PC-9 (cell line): Measurements from ENCODE around the gene MRM3. TPM values are rescaled to one million over a fixed set of nuclear protein-coding genes. Genes with fewer than 3 reads are reported as not detected.

Source experiments
- BruUV-seq: library from RNA; stranded (reverse); fragments of 400-500 nt; replicated peaks from 2 replicates; lab custom pipeline; 2021; lab: Mats Ljungman, UMichigan
- CTCF ChIA-PET: fragments of 300-600 bp; sonication (Branson Sonifier 250); formaldehyde crosslinking; loops from one replicate; lab custom pipeline; 2022; ENCODE audit warnings: antibody characterized with exemption; lab: Charles Lee
- POLR2A ChIA-PET: fragments of 300-600 bp; sonication (Branson Sonifier 250); formaldehyde crosslinking; loops from one replicate; lab custom pipeline; 2022; ENCODE audit warnings: antibody characterized with exemption; ENCODE audit not compliant: unreplicated experiment; lab: Charles Lee
- DNase-seq, 2 experiments: peaks; one replicate each; pipeline versions ENCODE4 v3.0.0 to v3.0.0-alpha.2; 2015 to 2022; ENCODE audit warnings: mixed read lengths in 1 of 2
- H2AFZ ChIP-seq: fragments of 200-600 bp; sonication (generic); 2 replicates; pipeline ENCODE4 v1.8.1; 2017; ENCODE audit warnings: antibody characterized with exemption
- H3F3A ChIP-seq: fragments of 200-600 bp; sonication (generic); 2 replicates; pipeline ENCODE4 v1.8.1; 2017; ENCODE audit warnings: antibody characterized with exemption, mild to moderate bottlenecking, low read depth; ENCODE audit not compliant: insufficient read depth
- H3K27ac ChIP-seq: fragments of 200-600 bp; sonication (generic); 2 replicates; pipeline ENCODE4 v1.6.1; 2016; ENCODE audit warnings: mixed run types
- H3K27me3 ChIP-seq: fragments of 200-600 bp; sonication (generic); 2 replicates; pipeline ENCODE4 v1.6.1; 2016; ENCODE audit warnings: low read depth, mixed run types; ENCODE audit not compliant: insufficient read depth
- H3K36me3 ChIP-seq: fragments of 200-600 bp; sonication (generic); 2 replicates; pipeline ENCODE4 v1.6.1; 2016; ENCODE audit warnings: low read depth, mixed run types
- H3K4me1 ChIP-seq: fragments of 200-600 bp; sonication (generic); replicated peaks from 2 replicates; pipeline ENCODE4 v1.6.1; 2016; ENCODE audit warnings: mixed run types; ENCODE audit not compliant: insufficient read depth
- H3K4me2 ChIP-seq: fragments of 200-600 bp; sonication (generic); 2 replicates; pipeline ENCODE4 v1.6.1; 2017; ENCODE audit warnings: mixed run types
- H3K4me3 ChIP-seq: fragments of 200-600 bp; sonication (generic); 2 replicates; pipeline ENCODE4 v1.6.1; 2016; ENCODE audit warnings: mixed run types
- H3K79me2 ChIP-seq: fragments of 200-600 bp; sonication (generic); 2 replicates; pipeline ENCODE4 v1.6.1; 2017; ENCODE audit warnings: low read depth, mixed run types
- H3K9me2 ChIP-seq: fragments of 200-600 bp; sonication (generic); 2 replicates; pipeline ENCODE4 v1.8.1; 2017; ENCODE audit warnings: mild to moderate bottlenecking; ENCODE audit not compliant: insufficient read depth
- H3K9me3 ChIP-seq: fragments of 200-600 bp; sonication (generic); 2 replicates; pipeline ENCODE4 v1.8.1; 2016; ENCODE audit warnings: low read depth; ENCODE audit not compliant: insufficient read depth
- H4K20me1 ChIP-seq: fragments of 200-600 bp; sonication (generic); 2 replicates; pipeline ENCODE4 v1.8.1; 2017; ENCODE audit not compliant: insufficient read depth
- EZH2 ChIP-seq: fragments of 200-600 bp; sonication (generic); IDR thresholded peaks from 2 replicates; pipeline ENCODE4 v1.8.0; 2017; ENCODE audit warnings: antibody characterized with exemption, low read depth
- intact Hi-C: fragments of 100-400 bp; cut with micrococcal nuclease; formaldehyde crosslinking; loops from one replicate; pipeline ENCODE4 v1.10.0; 2022; ENCODE audit not compliant: unreplicated experiment
- total RNA-seq: library from RNA; stranded (reverse); gene quantifications from 2 replicates; pipeline ENCODE4 v1.2.3, GENCODE V29; 2021
- TF ChIP-seq, protein P1 (sequence below): fragments of 200-600 bp; sonication (generic); conservative IDR thresholded peaks from 2 replicates; pipeline ENCODE4 v1.6.1; 2017; ENCODE audit warnings: mixed run types, antibody characterized with exemption, mild to moderate bottlenecking, moderate library complexity

Gene MRM3
- total RNA-seq, 1 experiment from 2014 or later, result 23.2 TPM

- CTCF ChIA-PET, result no interaction called here
- peaks cover 47% of the 10 kb centered on the region for H3K36me3 ChIP-seq
These were observed 9.1 kb upstream of the MRM3 start for GRCh38 chr17:773016-773415.

DNA sequence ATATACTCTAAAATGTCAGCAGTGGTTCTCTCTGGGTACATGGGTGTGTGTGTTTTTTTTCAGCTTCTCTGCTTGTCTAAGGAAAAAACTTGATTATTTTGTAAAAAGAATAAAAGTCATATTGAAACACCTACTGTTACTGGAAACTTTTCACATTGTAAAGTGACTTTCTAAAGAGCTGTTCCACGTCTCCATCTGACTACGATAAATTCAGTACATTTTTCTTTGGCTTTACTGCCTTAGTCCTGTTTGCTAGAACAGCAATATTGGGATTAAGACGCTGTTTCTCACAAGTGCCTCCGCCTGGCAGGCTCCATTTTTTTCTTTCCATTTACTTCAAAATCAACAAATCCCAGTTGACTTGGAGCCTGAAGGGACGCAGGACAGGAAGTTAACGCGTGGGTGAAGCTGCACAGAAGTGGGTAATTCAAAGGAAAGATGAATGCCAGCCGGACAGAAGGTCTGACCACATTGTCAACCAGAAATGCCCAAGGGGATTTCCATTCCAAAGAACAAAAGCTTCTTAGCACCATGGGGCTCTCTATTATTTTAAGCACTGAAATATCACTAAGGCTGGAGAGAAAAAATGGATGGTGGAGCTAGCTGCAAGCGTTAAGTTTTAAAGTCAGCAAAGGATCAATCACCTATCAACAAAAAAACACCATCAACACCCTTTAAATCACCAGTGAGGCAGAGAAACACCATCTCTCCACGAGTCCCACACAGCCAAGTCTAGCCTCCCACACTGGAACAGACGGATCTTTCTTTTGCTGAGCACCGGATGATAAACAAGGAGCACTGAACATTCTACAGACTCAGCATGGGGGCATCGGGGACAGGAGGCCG lies 8.5 kb upstream of the MRM3 start:
- Histone ChIP-seq H4K20me1 (peaks cover 16% of the 10 kb centered on the region; the same call in 1 of the 2 replicates), H3K4me3 (no peak overlapping the region), H3K27me3 (no peaks in the 10 kb centered on the region), H3K4me1 (no peaks in the 10 kb centered on the region), H3K9me3 (no peaks in the 10 kb centered on the region), H2AFZ (no peak overlapping the region), H3K27ac (no peak overlapping the region), H3K9me2 (no peaks in the 10 kb centered on the region), H3K4me2 (no peak overlapping the region), H3F3A (no peaks in the 10 kb centered on the region; the same call in 1 of the 2 replicates), H3K36me3 (peaks cover 52% of the 10 kb centered on the region), H3K79me2 (peaks cover 3% of the 10 kb centered on the region; the same call in 1 of the 2 replicates)
- TF ChIP-seq, protein P1, sequence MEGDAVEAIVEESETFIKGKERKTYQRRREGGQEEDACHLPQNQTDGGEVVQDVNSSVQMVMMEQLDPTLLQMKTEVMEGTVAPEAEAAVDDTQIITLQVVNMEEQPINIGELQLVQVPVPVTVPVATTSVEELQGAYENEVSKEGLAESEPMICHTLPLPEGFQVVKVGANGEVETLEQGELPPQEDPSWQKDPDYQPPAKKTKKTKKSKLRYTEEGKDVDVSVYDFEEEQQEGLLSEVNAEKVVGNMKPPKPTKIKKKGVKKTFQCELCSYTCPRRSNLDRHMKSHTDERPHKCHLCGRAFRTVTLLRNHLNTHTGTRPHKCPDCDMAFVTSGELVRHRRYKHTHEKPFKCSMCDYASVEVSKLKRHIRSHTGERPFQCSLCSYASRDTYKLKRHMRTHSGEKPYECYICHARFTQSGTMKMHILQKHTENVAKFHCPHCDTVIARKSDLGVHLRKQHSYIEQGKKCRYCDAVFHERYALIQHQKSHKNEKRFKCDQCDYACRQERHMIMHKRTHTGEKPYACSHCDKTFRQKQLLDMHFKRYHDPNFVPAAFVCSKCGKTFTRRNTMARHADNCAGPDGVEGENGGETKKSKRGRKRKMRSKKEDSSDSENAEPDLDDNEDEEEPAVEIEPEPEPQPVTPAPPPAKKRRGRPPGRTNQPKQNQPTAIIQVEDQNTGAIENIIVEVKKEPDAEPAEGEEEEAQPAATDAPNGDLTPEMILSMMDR, result no peak
- TF ChIP-seq EZH2, result no peak
- DNase-seq, result no peak
- POLR2A ChIA-PET, result no interaction called here
- intact Hi-C loops, result no loop called here
- BruUV-seq, result no TSS peak
- CTCF ChIA-PET, result no interaction called here

More at GRCh38 chr17:773016-773415, 9.1 kb upstream of the MRM3 start:
- Histone ChIP-seq H3K27ac (no peak overlapping the region), H2AFZ (no peak overlapping the region), H3K4me2 (no peak overlapping the region), H3K27me3 (no peaks in the 10 kb centered on the region), H3F3A (no peaks in the 10 kb centered on the region; the same call in 1 of the 2 replicates), H3K4me1 (no peaks in the 10 kb centered on the region), H3K9me2 (no peaks in the 10 kb centered on the region), H3K4me3 (no peak overlapping the region), H4K20me1 (peaks cover 16% of the 10 kb centered on the region; the same call in 1 of the 2 replicates), H3K9me3 (no peaks in the 10 kb centered on the region), H3K79me2 (no peaks in the 10 kb centered on the region)
- BruUV-seq, result no TSS peak
- POLR2A ChIA-PET, result no interaction called here
- intact Hi-C loops, result no loop called here
- no peak for DNase-seq
- no peak for TF ChIP-seq EZH2
- TF ChIP-seq, protein P1, result no peak

DNA sequence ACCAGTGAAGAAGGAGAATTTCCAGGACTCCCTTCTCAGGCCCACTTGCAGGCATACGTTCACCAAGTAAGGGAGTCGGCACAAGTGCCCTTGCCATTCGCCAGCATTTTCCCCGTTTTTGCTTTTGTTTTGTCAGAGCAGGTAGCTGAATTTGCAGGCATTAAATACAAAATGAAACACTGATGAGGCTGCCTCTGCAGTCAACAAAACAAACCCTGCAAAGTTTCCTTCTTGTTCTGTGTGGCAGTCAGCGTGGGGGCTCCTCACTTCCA lies 7.9 kb upstream of the MRM3 start:
- H3K4me3 ChIP-seq, result no peak overlapping the region
- peaks cover 19% of the 10 kb centered on the region for H4K20me1 ChIP-seq
- peaks cover 53% of the 10 kb centered on the region for H3K36me3 ChIP-seq
- CTCF ChIA-PET, result no interaction called here
- H3K4me2 ChIP-seq, result no peak overlapping the region
- H3F3A ChIP-seq, result no peaks in the 10 kb centered on the region; the same call in 1 of the 2 replicates
- no peak overlapping the region for H2AFZ ChIP-seq
- DNase-seq, result no peak
- POLR2A ChIA-PET, result no interaction called here
- no peaks in the 10 kb centered on the region for H3K27me3 ChIP-seq
- no peaks in the 10 kb centered on the region for H3K9me3 ChIP-seq
- intact Hi-C loops, result no loop called here
- peaks cover 6% of the 10 kb centered on the region; the same call in 1 of the 2 replicates for H3K79me2 ChIP-seq
- H3K27ac ChIP-seq, result no peak overlapping the region
- H3K4me1 ChIP-seq, result no peaks in the 10 kb centered on the region
- TF ChIP-seq, protein P1, result no peak
- no peak for TF ChIP-seq EZH2
- BruUV-seq, result no TSS peak
- no peaks in the 10 kb centered on the region for H3K9me2 ChIP-seq
